RCC 7860 (cell line): ENCODE data around the gene WASF1.
"Not testable (repeated sequence)": the region's sequence is repeated elsewhere in the genome, so short reads cannot be mapped to it uniquely, and the experiment has no call there.

Experiments
- DNase-seq: peaks from one replicate; pipeline ENCODE4 v3.0.0-alpha.2; 2015; ENCODE audit warnings: low spot score
- FAIRE-seq: peaks from 2 replicates; lab custom pipeline; 2012; peaks lifted over from hg19 to GRCh38; lab: Jason Lieb, UNC

Gene WASF1

GRCh38 chr6:110178626-110179405 lies 654 bp downstream of the WASF1 start:
- peak; percentile 16 for FAIRE-seq
- peak; percentile 49 for DNase-seq

GRCh38 chr6:110173506-110174132 lies 5.9 kb downstream of the WASF1 start:
- FAIRE-seq (no peak), DNase-seq (no peak)

GRCh38 chr6:110170081-110170480 lies 9.4 kb downstream of the WASF1 start:
- FAIRE-seq = no peak

GRCh38 chr6:110158479-110158878 lies 21.0 kb downstream of the WASF1 start:
- no peak for DNase-seq
- FAIRE-seq = no peak

More at GRCh38 chr6:110170081-110170480, 9.4 kb downstream of the WASF1 start:
- DNase-seq = no peak

- FAIRE-seq (no peak), DNase-seq (no peak)
Observed at GRCh38 chr6:110147870-110148269, 31.6 kb downstream of the WASF1 start.

- FAIRE-seq (no peak), DNase-seq (peak; percentile 50)
Observed at GRCh38 chr6:110140650-110141049, 38.8 kb downstream of the WASF1 start.

- FAIRE-seq (no peak), DNase-seq (no peak)
Observed at GRCh38 chr6:110139052-110139451, 40.4 kb downstream of the WASF1 start.

- FAIRE-seq = no peak
- no peak for DNase-seq
Observed at GRCh38 chr6:110137924-110138887, 41.3 kb downstream of the WASF1 start.

- DNase-seq = no peak
- no peak for FAIRE-seq
Observed at GRCh38 chr6:110130362-110130761, 49.1 kb downstream of the WASF1 start.

GRCh38 chr6:110128418-110128817 lies 51.1 kb downstream of the WASF1 start:
- FAIRE-seq (no peak), DNase-seq (no peak)

GRCh38 chr6:110125361-110125760 lies 54.1 kb downstream of the WASF1 start:
- no peak for FAIRE-seq

GRCh38 chr6:110121655-110122054 lies 57.8 kb downstream of the WASF1 start:
- DNase-seq, FAIRE-seq: not testable (repeated sequence)

More at GRCh38 chr6:110125361-110125760, 54.1 kb downstream of the WASF1 start:
- no peak for DNase-seq

GRCh38 chr6:110116258-110116657 lies 63.2 kb downstream of the WASF1 start:
- DNase-seq (no peak), FAIRE-seq (no peak)

GRCh38 chr6:110114004-110114403 lies 65.5 kb downstream of the WASF1 start:
- no peak for FAIRE-seq
- DNase-seq = no peak

- DNase-seq = no peak
- FAIRE-seq = no peak
Observed at GRCh38 chr6:110105296-110105695, 74.2 kb downstream of the WASF1 start.

- DNase-seq (no peak), FAIRE-seq (no peak)
Observed at GRCh38 chr6:110103260-110103659, 76.2 kb downstream of the WASF1 start.

- FAIRE-seq = no peak
Observed at GRCh38 chr6:110102411-110102810, 77.1 kb downstream of the WASF1 start.

GRCh38 chr6:110101885-110102284 lies 77.6 kb downstream of the WASF1 start:
- DNase-seq (no peak), FAIRE-seq (no peak)

More at GRCh38 chr6:110102411-110102810, 77.1 kb downstream of the WASF1 start:
- no peak for DNase-seq

- FAIRE-seq = no peak
- no peak for DNase-seq
Observed at GRCh38 chr6:110098511-110099116, 80.9 kb downstream of the WASF1 start.

GRCh38 chr6:110097443-110097842 lies 82.0 kb downstream of the WASF1 start:
- no peak for FAIRE-seq

GRCh38 chr6:110095935-110096334 lies 83.5 kb downstream of the WASF1 start:
- DNase-seq (no peak), FAIRE-seq (no peak)

More at GRCh38 chr6:110097443-110097842, 82.0 kb downstream of the WASF1 start:
- no peak for DNase-seq
